GM21528 (cell line): ENCODE measurements around the gene LIN52.

ENCODE experiments used
- ATAC-seq: cut with Tn5 transposase; IDR thresholded peaks from one replicate; pipeline ENCODE4 v1.9.1; 2021; ENCODE audit warnings: mild to moderate bottlenecking, moderate library complexity; ENCODE audit not compliant: unreplicated experiment, low FRiP score

Gene LIN52

GRCh38 chr14:74084277-74085046, at the start of gene LIN52, which contains the start of gene ALDH6A1:
LIN52 (plus strand) TSS chr14:74084956; CDS start chr14:74084975, 19 bp downstream.
ALDH6A1 (minus strand) TSS chr14:74084453; CDS start chr14:74084394, 59 bp downstream.
- ATAC-seq: peak; percentile 95

- no peak for ATAC-seq
These were observed 49.2 kb upstream of the LIN52 start for GRCh38 chr14:74035556-74035955.

- ATAC-seq: no peak
These were observed 46.5 kb upstream of the LIN52 start for GRCh38 chr14:74038020-74038859.

GRCh38 chr14:74042296-74042695, 42.5 kb upstream of the LIN52 start:
- ATAC-seq: no peak

GRCh38 chr14:74045522-74045921, 39.2 kb upstream of the LIN52 start:
- ATAC-seq: no peak

- no peak for ATAC-seq
These were observed 36.5 kb upstream of the LIN52 start for GRCh38 chr14:74048281-74048680.

- ATAC-seq: no peak
These were observed 34.8 kb upstream of the LIN52 start for GRCh38 chr14:74049876-74050495.

GRCh38 chr14:74062809-74063150, 22.0 kb upstream of the LIN52 start:
- no peak for ATAC-seq

- ATAC-seq: no peak
These were observed 20.3 kb upstream of the LIN52 start for GRCh38 chr14:74064426-74064825.

- ATAC-seq: no peak
These were observed 19.9 kb upstream of the LIN52 start for GRCh38 chr14:74064883-74065282.

- no peak for ATAC-seq
These were observed 18.8 kb upstream of the LIN52 start for GRCh38 chr14:74065746-74066575.

GRCh38 chr14:74077401-74077800, 7.4 kb upstream of the LIN52 start:
- no peak for ATAC-seq

- ATAC-seq: no peak
These were observed 3.8 kb upstream of the LIN52 start for GRCh38 chr14:74080820-74081460.

- ATAC-seq: no peak
These were observed 3.3 kb upstream of the LIN52 start for GRCh38 chr14:74081491-74081890.

GRCh38 chr14:74083161-74083560, 1.6 kb upstream of the LIN52 start:
- ATAC-seq: no peak

- peak; percentile 17 for ATAC-seq
These were observed 926 bp upstream of the LIN52 start for GRCh38 chr14:74083784-74084276.

- peak; percentile 14 for ATAC-seq
These were observed 386 bp downstream of the LIN52 start for GRCh38 chr14:74085047-74085637.

GRCh38 chr14:74085828-74086227, 1.1 kb downstream of the LIN52 start:
- ATAC-seq: no peak
